ENCODE results near the gene STX8.
"Not testable (repeated sequence)": the region's sequence is repeated elsewhere in the genome, so short reads cannot be mapped to it uniquely, and the experiment has no call there.

Gene STX8

DNA sequence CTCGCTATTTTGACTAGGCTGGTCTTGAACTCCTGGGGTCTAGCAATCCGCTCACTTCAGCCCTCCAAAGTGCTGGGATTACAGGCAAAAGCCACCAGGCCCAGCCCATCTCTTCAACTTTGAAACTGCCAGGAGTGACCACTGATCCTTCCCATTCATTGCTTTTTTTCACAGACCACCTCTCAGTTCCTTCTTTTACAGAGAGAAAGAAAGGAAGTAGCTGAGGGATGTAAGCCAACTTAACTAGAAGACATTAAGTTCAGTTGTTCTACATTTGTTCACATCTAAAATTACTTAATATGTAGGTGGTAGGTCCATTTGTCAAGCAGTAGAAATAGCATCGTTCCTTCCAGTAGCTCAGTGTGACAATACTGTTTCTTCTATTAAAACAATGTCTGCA is 219.8 kb downstream of the STX8 start:
- no peak for FAIRE-seq
- TF ChIP-seq, protein P1, sequence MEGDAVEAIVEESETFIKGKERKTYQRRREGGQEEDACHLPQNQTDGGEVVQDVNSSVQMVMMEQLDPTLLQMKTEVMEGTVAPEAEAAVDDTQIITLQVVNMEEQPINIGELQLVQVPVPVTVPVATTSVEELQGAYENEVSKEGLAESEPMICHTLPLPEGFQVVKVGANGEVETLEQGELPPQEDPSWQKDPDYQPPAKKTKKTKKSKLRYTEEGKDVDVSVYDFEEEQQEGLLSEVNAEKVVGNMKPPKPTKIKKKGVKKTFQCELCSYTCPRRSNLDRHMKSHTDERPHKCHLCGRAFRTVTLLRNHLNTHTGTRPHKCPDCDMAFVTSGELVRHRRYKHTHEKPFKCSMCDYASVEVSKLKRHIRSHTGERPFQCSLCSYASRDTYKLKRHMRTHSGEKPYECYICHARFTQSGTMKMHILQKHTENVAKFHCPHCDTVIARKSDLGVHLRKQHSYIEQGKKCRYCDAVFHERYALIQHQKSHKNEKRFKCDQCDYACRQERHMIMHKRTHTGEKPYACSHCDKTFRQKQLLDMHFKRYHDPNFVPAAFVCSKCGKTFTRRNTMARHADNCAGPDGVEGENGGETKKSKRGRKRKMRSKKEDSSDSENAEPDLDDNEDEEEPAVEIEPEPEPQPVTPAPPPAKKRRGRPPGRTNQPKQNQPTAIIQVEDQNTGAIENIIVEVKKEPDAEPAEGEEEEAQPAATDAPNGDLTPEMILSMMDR (IDR thresholded peaks at IDR 0.05; ENCODE audit: insufficient read depth, missing control alignments) = no peak
- no peak for DNase-seq (ENCODE audit: insufficient read length, low spot score)

DNA sequence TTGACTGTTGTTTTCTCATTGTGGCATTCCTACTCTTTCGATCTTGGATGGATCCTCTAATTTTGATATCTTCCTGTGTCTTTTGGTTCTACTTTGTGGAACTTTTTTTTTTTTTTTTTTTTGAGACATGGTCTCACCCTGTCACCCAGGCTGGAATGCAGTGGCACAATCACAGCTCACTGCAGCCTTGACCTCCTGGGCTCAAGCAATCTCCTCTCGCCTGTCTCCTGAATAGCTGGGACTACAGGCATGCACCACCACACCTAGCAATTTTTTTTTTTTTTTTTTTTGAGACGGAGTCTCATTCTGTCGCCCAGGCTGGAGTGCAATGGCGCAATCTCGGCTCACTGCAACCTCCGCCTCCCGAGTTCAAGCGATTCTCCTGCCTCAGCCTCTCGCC is 220.4 kb downstream of the STX8 start:
- not testable (repeated sequence) for FAIRE-seq; DNase-seq (ENCODE audit: insufficient read length, low spot score)

DNA sequence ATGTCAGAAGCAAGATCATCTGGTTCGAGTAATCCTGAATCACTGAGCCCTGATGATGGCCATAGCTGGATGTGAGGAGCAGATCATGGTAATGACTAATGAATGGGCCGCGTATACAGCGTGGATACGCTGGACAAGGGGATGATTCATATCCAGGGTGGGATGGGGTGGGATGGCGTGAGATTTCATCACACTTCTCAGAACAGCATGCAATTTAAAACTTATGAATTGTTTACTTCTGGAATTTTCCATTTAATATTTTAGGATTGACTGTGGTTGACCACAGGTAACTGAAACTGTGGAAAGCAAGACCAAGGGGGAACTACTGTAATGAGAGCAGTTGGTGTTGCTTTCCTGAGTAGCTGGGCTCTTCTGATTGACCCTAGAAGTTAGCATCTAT is 225.5 kb downstream of the STX8 start:
- FAIRE-seq (no peak), DNase-seq (ENCODE audit: insufficient read length, low spot score) (no peak)
- TF ChIP-seq, protein P1 (IDR thresholded peaks at IDR 0.05; ENCODE audit: insufficient read depth, missing control alignments) = no peak

DNA sequence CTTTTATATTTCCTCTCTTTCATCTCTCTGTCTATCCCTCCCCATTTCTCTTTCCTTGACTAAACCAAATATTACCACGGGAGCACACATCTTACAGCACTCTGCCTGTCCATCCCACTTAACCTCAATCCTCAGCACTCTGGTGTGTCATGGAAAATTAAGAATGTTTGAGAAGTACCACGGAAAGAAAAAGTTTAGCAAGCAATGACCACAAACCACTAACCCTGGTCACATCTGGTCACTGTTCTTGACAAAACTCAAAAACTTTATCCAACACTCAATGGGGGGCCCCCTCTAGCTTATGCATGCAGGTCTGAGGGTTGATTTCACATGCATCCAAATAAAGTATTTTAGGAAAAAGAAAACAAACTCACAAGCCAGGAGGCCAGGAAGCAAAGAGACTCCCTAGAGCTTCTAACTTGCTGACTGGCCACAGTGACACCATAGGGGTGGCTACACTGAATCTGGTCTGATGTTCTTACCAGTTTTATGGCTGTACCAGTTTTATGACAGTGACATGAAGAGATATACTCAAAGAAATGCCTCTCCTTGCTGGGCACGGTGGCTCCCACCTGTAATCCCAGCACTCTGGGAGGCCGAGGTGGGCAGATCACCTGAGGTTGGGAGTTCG is 229.2 kb downstream of the STX8 start:
- no peak for DNase-seq (ENCODE audit: insufficient read length, low spot score)
- TF ChIP-seq, protein P1 (IDR thresholded peaks at IDR 0.05; ENCODE audit: insufficient read depth, missing control alignments) = no peak
- FAIRE-seq = no peak

DNA sequence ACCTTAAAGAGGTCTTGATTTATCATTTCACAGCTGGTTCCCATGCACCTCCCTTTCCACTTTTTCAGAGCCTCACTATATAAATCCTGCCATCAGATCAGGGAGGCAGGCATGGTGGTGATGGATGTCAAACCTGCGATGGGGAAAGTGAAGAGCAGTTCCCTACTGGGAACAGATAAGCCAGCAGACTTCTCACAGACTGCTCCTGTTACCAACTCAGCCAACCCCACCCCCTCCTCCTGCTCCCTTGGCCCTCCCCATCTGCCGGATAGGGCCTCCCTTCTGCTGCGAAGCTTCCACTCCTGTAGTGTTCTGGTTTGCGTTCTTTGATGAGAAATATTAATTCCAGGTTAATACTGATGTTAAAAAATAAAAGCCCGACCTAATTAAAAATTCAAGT is 232.1 kb downstream of the STX8 start:
- TF ChIP-seq, protein P1 (IDR thresholded peaks at IDR 0.05; ENCODE audit: insufficient read depth, missing control alignments) = no peak
- DNase-seq (ENCODE audit: insufficient read length, low spot score) (no peak), FAIRE-seq (no peak)

DNA sequence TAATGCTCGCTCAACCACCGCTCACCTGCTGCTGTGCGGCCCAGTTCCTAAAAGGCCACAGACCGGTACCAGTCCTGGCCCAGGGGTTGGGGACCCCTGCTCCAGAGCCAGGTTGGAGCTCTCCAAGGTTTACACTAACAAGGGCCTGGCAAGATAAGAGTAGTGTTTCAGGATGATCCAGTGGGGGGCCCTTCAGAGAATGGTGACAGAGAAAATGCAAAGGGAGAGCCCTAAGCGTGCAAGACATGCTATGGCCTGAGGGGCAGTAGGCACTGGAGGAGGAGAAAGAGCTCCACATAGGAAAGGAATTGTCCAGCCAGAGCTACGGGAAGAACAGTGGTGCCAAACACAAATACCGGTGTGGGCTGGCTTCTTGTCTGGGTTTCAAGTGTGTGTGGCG is 233.4 kb downstream of the STX8 start:
- no peak for FAIRE-seq
- DNase-seq (ENCODE audit: insufficient read length, low spot score) = no peak
- TF ChIP-seq, protein P1 (IDR thresholded peaks at IDR 0.05; ENCODE audit: insufficient read depth, missing control alignments) = no peak

DNA sequence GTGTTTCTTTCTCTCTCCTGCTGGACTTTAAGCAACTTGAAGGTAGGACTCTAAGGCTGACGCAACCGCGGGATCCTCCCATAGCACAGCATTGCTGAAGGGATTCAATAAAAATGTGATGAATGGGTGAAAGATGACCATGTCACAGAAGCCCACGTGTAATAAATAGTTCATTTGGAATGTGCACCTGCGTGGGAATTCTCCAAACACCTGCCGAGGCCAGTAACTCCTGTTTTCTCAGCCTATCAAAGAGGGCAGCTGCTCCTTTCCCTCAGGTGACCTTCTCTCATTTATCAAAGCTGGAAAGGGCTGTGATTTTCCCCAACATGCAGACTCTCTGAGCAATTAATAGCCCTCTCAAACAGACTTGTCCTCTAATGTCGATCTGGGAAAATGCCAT is 235.7 kb downstream of the STX8 start:
- no peak for FAIRE-seq
- DNase-seq (ENCODE audit: insufficient read length, low spot score) = no peak
- TF ChIP-seq, protein P1 (IDR thresholded peaks at IDR 0.05; ENCODE audit: insufficient read depth, missing control alignments) = no peak

DNA sequence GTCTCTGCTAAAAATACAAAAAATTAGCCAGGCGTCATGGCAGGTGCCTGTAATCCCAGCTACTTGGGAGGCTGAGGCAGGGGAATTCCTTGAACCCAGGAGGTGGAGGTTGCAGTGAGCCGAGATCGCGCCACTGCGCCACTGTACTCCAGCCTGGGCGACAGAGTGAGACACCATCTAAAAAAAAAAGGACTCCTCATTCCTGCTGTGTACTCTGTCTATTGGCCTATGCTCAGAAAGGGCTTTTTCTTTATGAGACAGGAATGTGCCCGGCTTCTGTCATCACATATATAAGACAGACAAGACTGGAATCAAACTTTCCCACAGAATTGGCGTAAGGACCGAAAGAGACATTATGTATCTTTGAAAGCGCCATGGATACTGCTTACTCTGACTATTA is 236.1 kb downstream of the STX8 start:
- not testable (repeated sequence) for DNase-seq (ENCODE audit: insufficient read length, low spot score); FAIRE-seq
